Kidney tubule cell (primary cell): ENCODE results near the gene CPPED1.
"Not testable (repeated sequence)": the region's sequence is repeated elsewhere in the genome, so short reads cannot be mapped to it uniquely, and the experiment has no call there.

ENCODE experiments used
- DNase-seq: peaks from one replicate; pipeline ENCODE4 v3.0.0-alpha.2; 2018; ENCODE audit warnings: low spot score

CPPED1 gene

DNA sequence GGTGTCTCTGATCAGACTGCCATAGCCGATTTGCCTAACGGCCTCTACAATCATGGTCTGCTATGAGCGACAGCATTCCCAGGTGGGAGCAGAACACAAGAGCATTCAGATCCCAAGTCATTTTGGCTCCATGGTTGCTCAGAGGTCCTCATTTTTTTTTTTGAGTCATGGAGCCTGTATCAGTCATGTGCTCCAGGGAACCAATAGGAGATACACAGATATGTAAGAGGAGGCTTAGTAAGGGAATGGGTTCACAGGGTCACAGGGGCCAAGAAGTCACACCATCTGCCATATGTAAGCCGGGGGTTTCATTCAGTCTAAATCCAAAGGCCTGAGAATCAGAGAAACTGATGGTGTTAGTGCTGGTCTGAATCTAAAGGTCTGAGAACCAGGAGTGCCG lies 36.8 kb downstream of the CPPED1 start:
- no peak for DNase-seq

- not testable (repeated sequence) for DNase-seq
Observed at GRCh38 chr16:12766208-12766607, 37.5 kb downstream of the CPPED1 start.

DNA sequence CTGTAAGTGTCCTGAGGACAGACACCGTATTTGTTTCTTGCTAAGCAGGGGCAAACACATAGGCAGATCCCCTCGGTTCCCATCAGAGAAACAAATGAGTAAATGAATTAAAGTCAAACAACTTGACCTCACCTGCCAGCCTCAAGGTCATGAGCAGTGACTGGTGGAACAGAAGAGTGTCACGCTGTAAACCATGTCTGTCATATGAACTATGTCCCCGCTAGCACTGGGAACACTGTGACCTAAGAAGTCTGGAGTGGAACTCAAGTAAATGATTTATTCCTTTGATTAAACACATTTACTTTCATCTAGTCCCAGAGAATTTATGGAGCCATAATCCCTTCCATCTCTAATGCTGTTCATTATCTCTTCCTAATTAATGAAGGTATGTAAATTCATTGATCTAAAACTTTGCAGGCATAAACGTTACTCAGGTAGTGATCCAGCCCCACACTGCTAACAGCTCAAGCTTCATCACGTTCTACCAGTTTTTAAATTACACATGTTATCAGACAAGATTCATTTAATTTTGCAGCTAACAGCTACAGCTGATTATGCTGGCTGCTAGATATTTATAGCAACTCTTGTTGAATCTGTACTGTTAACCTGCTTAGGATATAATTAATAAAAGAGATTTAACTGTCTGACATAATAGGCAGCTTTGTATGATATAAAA lies 38.7 kb downstream of the CPPED1 start:
- no peak for DNase-seq

- DNase-seq, result no peak
Observed at GRCh38 chr16:12763517-12763916, 40.2 kb downstream of the CPPED1 start.

DNA sequence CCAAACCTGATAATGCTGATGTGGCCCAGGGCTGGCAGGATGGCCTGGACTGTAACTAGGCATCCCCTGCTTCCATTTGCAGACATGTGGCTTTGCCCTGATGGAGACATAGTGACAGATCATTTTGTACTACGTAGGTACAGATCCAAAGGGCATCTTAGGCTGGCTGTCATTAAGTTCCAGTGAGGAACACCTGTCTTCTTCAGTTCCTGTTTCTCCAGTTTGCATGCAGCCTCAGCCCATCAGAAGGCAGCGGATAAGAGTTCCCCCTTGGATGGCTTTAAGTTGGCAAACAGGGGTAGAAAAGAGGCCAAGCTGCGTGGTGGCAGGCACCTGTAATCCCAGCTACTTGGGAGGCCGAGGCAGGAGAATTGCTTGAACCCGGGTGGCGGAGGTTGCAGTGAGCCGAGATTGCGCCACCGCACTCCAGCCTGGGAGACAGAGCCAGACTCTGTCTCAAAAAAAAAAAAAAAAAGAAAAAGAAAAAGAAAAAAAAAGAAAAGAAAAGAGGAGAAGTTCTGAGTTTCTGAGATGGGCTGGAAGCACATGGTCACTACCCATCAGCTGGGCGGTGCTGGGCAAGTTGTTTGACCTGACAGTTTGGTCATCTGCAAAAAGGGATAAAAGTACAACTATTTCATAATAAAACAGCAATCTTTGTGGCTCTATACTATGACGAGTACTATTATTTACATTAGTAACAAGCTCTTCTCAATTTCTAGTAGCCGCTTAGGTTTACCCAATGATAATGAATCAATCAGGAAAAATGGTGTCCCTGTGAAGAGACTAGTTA lies 42.7 kb downstream of the CPPED1 start:
- DNase-seq, result no peak

GRCh38 chr16:12758670-12759558 lies 44.8 kb downstream of the CPPED1 start:
- no peak for DNase-seq

GRCh38 chr16:12758031-12758669 lies 45.5 kb downstream of the CPPED1 start:
- peak; percentile 12 for DNase-seq

DNA sequence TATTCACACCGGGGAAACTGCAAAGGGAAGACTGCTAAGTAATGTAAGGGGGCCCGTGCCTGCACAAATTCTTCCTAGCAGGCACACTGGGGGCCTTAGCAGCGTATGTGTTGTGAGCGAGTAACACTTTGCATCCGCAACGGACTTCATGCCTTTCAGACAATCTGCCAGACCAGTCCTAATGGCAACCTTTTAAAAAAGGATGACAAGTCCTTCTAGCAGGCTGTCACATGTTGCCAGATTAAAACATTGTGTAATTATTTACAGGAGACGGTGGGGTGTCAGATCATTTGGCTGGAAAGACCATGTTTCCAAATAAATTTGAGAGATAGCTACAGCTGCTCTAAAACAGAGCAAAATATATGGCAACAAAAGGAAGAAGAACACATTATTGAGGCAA lies 46.1 kb downstream of the CPPED1 start:
- DNase-seq, result no peak

GRCh38 chr16:12754824-12755543 lies 48.7 kb downstream of the CPPED1 start:
- peak; percentile 26 for DNase-seq

DNA sequence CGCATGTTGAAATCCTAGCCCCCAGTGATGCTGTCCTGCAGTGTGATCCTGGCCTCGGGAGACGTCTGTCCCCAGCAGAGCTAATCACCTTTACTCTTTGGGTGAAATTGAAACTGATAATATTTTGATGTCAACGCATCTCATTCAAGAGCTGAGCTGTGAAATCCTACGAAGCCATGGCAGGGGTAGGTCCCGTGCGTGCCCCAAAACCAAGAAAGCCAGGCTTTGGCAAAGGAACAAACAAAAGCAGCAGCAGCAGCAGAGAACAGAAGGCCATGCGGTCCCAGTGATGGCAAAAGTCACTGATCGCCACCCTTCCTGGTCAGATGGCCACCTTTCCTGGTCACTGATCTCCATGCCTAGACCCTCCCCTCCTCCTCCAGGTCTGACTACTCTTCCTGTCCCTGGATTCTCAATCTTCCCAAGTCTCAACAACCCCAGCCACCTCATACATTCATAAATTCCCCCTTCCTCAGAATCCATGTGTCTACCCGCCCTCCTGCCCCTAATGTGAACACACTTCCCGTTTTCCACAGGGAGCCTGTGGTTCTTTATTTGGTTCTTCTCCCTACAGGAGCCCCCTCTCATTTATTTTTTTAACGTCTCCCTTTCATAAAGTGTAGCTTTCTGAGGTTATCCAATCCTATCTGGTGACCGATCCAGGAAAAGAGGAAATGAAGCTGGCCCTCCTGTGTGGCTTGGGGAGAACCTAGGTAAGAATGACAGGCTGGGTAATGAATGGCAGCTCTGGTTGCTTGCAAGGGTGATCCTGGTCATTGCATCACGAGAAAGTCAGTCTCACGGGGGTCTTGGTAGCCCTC lies 50.3 kb downstream of the CPPED1 start:
- no peak for DNase-seq

DNA sequence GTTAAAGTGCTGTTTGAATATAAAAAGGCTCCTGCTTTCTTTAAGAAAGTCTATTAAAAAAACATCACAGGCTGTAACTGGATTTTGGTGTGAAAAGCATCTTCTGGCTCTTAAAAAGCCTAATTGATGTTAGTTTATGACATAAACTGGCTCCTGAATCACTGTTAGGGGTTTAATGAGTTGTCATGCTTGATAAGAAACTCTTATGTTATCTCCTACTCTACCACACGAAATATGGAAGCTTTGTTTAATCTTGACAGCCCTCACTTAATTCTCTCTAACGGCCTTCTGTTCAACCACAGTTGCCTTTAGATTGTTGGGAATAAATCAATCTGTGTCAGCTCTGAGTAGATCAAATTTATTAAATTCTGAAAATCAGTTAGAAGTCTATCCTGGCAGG lies 51.5 kb downstream of the CPPED1 start:
- DNase-seq, result no peak

GRCh38 chr16:12750554-12750918 lies 53.2 kb downstream of the CPPED1 start:
- no peak for DNase-seq

- no peak for DNase-seq
Observed at GRCh38 chr16:12749076-12749475, 54.6 kb downstream of the CPPED1 start.

DNA sequence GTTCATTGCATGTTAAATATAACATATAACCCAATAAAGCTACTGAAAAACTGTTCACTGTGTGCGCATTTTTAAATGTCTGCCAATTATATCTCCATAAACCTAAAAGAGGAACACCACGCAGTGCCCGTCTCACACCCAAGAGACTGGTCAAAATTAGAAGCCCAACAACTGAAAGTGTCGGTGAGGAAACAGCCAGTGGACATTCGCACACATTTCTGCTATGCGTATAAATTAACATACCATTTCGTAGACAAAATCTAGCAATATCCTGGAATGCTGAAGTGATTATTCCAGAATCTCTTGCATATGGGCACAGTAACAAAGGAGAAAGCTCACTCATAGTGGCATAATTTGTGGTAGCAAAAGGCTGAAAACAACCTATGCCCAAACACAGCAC lies 55.9 kb downstream of the CPPED1 start:
- DNase-seq, result no peak

GRCh38 chr16:12747261-12747660 lies 56.4 kb downstream of the CPPED1 start:
- DNase-seq, result no peak

DNA sequence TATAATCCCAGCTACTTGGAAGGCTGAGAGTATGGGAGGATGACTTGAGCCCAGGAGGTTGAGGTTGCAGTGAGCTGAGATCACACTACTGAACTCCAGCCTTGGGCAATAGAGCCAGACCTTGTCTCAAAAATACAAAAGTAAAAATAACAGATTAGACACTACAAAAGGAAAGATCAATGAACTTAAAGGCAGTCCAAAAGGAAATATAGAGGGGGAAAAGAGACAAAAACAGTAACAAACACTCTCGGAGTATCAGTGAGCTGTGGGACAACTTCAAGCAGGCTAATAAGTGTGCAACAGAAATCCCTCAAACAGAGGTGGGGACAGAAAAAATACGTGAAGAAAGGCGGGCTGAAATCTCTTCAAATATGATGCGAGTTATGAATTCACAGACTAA lies 58.8 kb downstream of the CPPED1 start:
- no peak for DNase-seq

- no peak for DNase-seq
Observed at GRCh38 chr16:12742741-12743140, 60.9 kb downstream of the CPPED1 start.

- DNase-seq, result no peak
Observed at GRCh38 chr16:12740986-12741610, 62.6 kb downstream of the CPPED1 start.

- no peak for DNase-seq
Observed at GRCh38 chr16:12739738-12740137, 63.9 kb downstream of the CPPED1 start.

DNA sequence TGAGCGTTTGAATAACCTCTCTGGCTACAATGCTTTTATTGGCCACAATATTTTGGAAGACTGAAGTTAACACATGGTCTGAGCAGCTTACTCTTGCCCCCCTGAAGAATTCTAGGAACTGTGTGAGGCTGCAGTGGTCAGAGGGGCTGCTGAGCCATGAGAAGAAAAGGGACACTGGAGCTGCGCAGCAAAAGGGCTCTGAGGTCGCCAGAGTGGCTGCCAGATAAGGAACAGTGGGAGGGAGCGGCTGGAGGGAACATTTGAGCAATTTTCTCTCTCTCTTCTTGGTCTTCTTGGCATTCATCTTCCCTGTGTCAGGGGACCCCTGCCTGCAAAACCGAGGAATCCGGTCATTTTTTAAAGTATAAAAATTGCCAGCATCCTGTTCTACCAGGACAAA lies 66.1 kb downstream of the CPPED1 start:
- no peak for DNase-seq
